Ovary (tissue), 3 donors: ENCODE results near the gene ATRNL1.

Experiments
- CTCF ChIP-seq, 3 donors: fragments of 450-650 bp in 2 of 3; fragments of 200-600 bp in 1 of 3; IDR thresholded peaks; one replicate each; pipeline versions ENCODE4 v1.5.1 to v1.8.0; 2016 to 2022; ENCODE audit warnings: antibody characterized with exemption in 3 of 3, mild to moderate bottlenecking in 1 of 3
- EP300 ChIP-seq: sonication (generic); formaldehyde crosslinking; IDR thresholded peaks from one replicate; pipeline ENCODE4 v1.6.1; 2017; ENCODE audit warnings: antibody characterized with exemption
- POLR2A ChIP-seq: fragments of 450-650 bp; IDR thresholded peaks from one replicate; pipeline ENCODE4 v1.6.1; 2017; ENCODE audit warnings: antibody characterized with exemption, mild to moderate bottlenecking, moderate library complexity
- donor health status: DM: no; HTN: no; CAD: no.

GRCh38 chr10:115295213-115295805, 202.1 kb downstream of the ATRNL1 start:
- TF ChIP-seq POLR2A (no peak), CTCF (IDR thresholded peaks at IDR 0.05) (no peak), EP300 (no peak)
